Measurements from ENCODE around the gene U2AF1L4. TPM values are rescaled to one million over a fixed set of nuclear protein-coding genes. Genes with fewer than 3 reads are reported as not detected.

U2AF1L4 gene
- total RNA-seq, 1 experiment from 2014 or later: 24.6 TPM

DNA sequence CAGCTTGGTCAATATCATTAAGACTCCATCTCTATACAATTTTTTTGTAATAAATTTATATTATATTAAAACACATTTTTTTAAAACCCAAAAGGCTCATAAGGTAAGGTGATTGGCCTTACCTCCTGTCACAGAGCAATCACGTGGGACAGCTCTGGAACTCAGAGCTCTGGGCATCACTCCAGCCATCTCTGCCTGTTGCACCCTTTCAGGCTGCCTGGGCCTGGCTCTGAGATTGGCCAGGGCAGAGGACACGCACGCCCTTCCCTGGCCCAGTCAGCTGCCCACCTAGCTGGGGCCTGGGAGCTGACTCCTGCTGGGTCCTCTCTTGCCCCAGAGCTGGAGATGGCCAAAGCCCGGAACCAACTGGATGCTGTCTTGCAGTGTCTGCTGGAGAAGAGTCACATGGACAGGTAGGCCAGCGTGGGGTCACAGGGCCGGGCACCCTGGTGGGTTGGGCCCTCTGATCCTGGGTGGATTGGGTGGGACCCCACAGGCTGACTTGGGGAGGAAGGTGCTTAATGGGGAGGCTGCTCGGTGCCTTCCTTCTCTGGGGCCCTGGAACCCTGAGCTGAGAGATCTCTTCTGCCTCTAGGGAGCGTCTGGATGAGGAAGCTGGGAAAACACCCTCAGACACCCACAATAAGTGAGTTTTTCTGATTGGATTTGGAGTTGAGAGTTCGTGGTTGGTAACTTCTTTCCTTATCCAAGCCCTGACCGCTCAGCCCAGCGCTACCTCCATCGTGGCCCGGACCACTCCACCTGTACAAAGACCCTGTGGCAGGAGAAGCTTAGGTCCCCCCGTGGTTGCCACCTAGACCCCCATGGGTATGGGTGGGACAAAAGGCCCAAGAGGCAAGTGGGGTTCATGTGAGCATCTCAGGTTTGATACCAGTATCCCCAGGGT, 6.9 kb upstream of the U2AF1L4 start:
- H3K9me3 ChIP-seq: no peaks in the 10 kb centered on the region
- no peaks in the 10 kb centered on the region for H3K27me3 ChIP-seq (replicated peaks; ENCODE audit: control insufficient read depth, insufficient read depth, low read length)
- intact Hi-C loops (cut with micrococcal nuclease; ENCODE audit: unreplicated experiment): no loop called here
- H3K27me3 Mint-ChIP-seq (ENCODE audit: insufficient read depth, unreplicated experiment): no peaks in the 10 kb centered on the region
- no peak overlapping the region for H3K4me3 Mint-ChIP-seq (ENCODE audit: unreplicated experiment)
- TF ChIP-seq, protein P1, sequence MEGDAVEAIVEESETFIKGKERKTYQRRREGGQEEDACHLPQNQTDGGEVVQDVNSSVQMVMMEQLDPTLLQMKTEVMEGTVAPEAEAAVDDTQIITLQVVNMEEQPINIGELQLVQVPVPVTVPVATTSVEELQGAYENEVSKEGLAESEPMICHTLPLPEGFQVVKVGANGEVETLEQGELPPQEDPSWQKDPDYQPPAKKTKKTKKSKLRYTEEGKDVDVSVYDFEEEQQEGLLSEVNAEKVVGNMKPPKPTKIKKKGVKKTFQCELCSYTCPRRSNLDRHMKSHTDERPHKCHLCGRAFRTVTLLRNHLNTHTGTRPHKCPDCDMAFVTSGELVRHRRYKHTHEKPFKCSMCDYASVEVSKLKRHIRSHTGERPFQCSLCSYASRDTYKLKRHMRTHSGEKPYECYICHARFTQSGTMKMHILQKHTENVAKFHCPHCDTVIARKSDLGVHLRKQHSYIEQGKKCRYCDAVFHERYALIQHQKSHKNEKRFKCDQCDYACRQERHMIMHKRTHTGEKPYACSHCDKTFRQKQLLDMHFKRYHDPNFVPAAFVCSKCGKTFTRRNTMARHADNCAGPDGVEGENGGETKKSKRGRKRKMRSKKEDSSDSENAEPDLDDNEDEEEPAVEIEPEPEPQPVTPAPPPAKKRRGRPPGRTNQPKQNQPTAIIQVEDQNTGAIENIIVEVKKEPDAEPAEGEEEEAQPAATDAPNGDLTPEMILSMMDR (IDR thresholded peaks at IDR 0.05; ENCODE audit: insufficient read depth in 1 of 2, low read depth in 1 of 2, low read length in 1 of 2, severe bottlenecking in 1 of 2, unreplicated experiment in 1 of 2): no peak
- H3K27ac Mint-ChIP-seq (ENCODE audit: unreplicated experiment): no peak overlapping the region
- peaks cover 34% of the 10 kb centered on the region for H3K36me3 Mint-ChIP-seq (ENCODE audit: insufficient read depth, unreplicated experiment)
- H3K36me3 ChIP-seq (ENCODE audit: control insufficient read depth, insufficient read depth, low read length): no peaks in the 10 kb centered on the region
- POLR2A ChIA-PET: interaction anchor here (0.5 kb wide), 1 partner anchor 68 kb away, joined by 3 read pairs; no protein-coding TSS in a partner anchor
- H3K9me3 Mint-ChIP-seq (ENCODE audit: unreplicated experiment): no peaks in the 10 kb centered on the region
- H3K4me3 ChIP-seq (ENCODE audit: low read depth, low read length): no peak overlapping the region
- no peak for DNase-seq
- peaks cover 6% of the 10 kb centered on the region for H3K4me1 ChIP-seq
- no TSS peak for BruUV-seq (replicated peaks)
- H3K4me1 Mint-ChIP-seq (ENCODE audit: low read depth, unreplicated experiment): peaks cover 24% of the 10 kb centered on the region
- CTCF ChIA-PET: no interaction called here

DNA sequence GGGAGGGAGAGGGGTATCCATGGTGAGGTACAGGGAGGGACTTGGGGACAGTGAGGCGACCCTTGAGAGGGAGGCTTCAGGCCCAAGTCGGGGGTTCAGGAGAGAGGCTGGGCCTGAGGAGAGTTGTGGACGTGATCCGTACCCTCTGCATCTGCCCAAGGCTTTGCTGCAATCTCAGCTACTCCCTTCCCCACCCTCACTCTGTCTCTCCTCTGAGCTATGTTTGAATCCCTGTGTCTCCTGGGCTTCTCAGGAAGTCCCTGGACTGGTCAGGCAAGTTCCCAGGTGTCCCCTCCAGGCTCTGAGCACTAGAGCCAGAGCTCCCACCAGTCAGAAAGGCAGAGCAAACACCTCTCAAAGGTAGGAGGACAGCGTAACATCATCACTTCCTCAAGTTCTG, 4.9 kb upstream of the U2AF1L4 start:
- peaks cover 3% of the 10 kb centered on the region; the same call in 1 of the 2 replicates for H3K4me1 ChIP-seq
- no peaks in the 10 kb centered on the region for H3K27me3 ChIP-seq (replicated peaks; ENCODE audit: control insufficient read depth, insufficient read depth, low read length)
- H3K4me3 ChIP-seq (ENCODE audit: low read depth, low read length): no peak overlapping the region
- Mint-ChIP-seq H3K36me3 (ENCODE audit: insufficient read depth, unreplicated experiment) (peaks cover 32% of the 10 kb centered on the region), H3K4me1 (ENCODE audit: low read depth, unreplicated experiment) (peaks cover 18% of the 10 kb centered on the region), H3K9me3 (ENCODE audit: unreplicated experiment) (no peaks in the 10 kb centered on the region), H3K27me3 (ENCODE audit: insufficient read depth, unreplicated experiment) (no peaks in the 10 kb centered on the region), H3K4me3 (ENCODE audit: unreplicated experiment) (peak overlapping the region; percentile 89), H3K27ac (ENCODE audit: unreplicated experiment) (no peak overlapping the region)
- ChIA-PET POLR2A (no interaction called here), CTCF (interaction anchor here (0.7 kb wide), 1 partner anchor 70 kb away, joined by 6 read pairs; no protein-coding TSS in a partner anchor)
- no peaks in the 10 kb centered on the region for H3K9me3 ChIP-seq
- TF ChIP-seq, protein P1 (IDR thresholded peaks at IDR 0.05; ENCODE audit: insufficient read depth in 1 of 2, low read depth in 1 of 2, low read length in 1 of 2, severe bottlenecking in 1 of 2, unreplicated experiment in 1 of 2): no peak
- DNase-seq: no peak
- intact Hi-C loops (cut with micrococcal nuclease; ENCODE audit: unreplicated experiment): no loop called here
- no TSS peak for BruUV-seq (replicated peaks)
- H3K36me3 ChIP-seq (ENCODE audit: control insufficient read depth, insufficient read depth, low read length): no peaks in the 10 kb centered on the region

DNA sequence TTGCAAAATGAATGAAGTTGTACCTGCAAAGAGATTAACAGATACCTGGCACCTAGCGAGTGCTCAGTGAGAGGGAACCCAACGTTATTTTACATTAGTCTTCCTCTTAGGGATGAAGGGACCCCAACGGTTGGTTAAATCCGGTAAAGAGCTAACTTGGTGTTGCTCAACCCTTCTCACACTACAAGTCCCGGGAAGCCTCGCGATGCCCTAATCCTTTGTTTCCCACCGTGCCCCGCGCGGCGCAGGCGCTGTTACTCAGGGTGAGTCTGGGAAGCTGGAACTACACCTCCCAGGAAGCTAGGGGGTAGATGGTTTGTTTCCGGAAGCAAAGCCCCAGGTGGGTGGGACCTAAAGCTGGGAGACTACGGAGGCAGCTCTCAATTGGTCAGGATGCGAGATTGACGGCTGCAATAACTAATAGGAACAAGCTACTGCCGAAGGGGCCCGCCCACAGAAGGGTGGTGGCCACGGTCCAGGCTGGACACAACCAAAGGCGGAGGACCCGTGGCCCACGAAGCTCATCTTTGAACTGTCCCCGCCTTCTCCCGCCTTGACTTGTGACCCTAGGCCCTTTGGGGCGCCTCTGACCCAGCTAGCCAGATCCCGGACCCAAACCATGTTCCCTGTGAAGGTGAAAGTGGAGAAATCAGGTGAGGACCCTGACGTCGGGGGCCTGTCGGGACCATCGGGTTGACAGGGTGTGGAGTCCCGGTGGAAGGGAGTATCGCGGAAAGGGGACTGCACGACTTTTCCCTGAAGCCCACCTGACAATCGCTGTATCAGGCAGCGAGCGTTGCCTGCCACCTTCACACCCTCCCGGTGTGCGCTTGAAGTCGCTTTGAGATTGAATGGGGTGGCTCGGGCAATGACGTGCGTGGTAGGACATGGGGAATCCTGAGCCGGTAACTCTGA, 3.1 kb upstream of the U2AF1L4 start, which contains the start of gene LIN37:
Gene LIN37, plus strand, starts transcription at position 471 of the 915 bp plus-strand sequence. Its CDS starts 149 bp downstream, at position 620.
- Histone ChIP-seq H3K4me3 (ENCODE audit: low read depth, low read length) (peak within 1 kb of the TSS; percentile 58), H3K27me3 (replicated peaks; ENCODE audit: control insufficient read depth, insufficient read depth, low read length) (no peaks in the 10 kb centered on the region), H3K36me3 (ENCODE audit: control insufficient read depth, insufficient read depth, low read length) (no peaks in the 10 kb centered on the region), H3K4me1 (peaks cover 7% of the 10 kb centered on the region), H3K9me3 (no peaks in the 10 kb centered on the region)
- peak within 1 kb of the TSS; percentile 71 for H3K27ac Mint-ChIP-seq (ENCODE audit: unreplicated experiment)
- TF ChIP-seq, protein P1 (IDR thresholded peaks at IDR 0.05; ENCODE audit: insufficient read depth in 1 of 2, low read depth in 1 of 2, low read length in 1 of 2, severe bottlenecking in 1 of 2, unreplicated experiment in 1 of 2): no peak
- ChIA-PET POLR2A (interaction anchor here (0.7 to 1.4 kb wide), 11 partner anchors 8 to 306 kb away, joined by 3 to 12 read pairs (median 4); partner anchors contain the start of genes COX6B1 and THAP8), CTCF (interaction anchor here (0.5 to 1.5 kb wide), 8 partner anchors 8 to 261 kb away, joined by 3 to 14 read pairs (median 4); no protein-coding TSS in a partner anchor)
- TSS peak; percentile 24 for BruUV-seq (replicated peaks)
- H3K27me3 Mint-ChIP-seq (ENCODE audit: insufficient read depth, unreplicated experiment): no peaks in the 10 kb centered on the region
- peaks cover 39% of the 10 kb centered on the region for H3K36me3 Mint-ChIP-seq (ENCODE audit: insufficient read depth, unreplicated experiment)
- H3K4me3 Mint-ChIP-seq (ENCODE audit: unreplicated experiment): peak within 1 kb of the TSS; percentile 89
- no peaks in the 10 kb centered on the region for H3K9me3 Mint-ChIP-seq (ENCODE audit: unreplicated experiment)
- intact Hi-C loops (cut with micrococcal nuclease; ENCODE audit: unreplicated experiment): loop anchor here (1.0 kb wide), 2 partner anchors 10 to 31 kb away; partner anchors contain the start of gene PROSER3
- H3K4me1 Mint-ChIP-seq (ENCODE audit: low read depth, unreplicated experiment): peaks cover 18% of the 10 kb centered on the region
- peak; percentile 99 for DNase-seq

Data from Caco-2 (cell line).